GM12878 (cell line): ENCODE measurements around the gene NRXN3. TPM values are rescaled to one million over a fixed set of nuclear protein-coding genes. Genes with fewer than 3 reads are reported as not detected.

Experiments used
- ATAC-seq: fragments of 200-7000 bp; cut with Tn5 transposase; 3 replicates; pipeline ENCODE4 v1.9.1; 2020; ENCODE audit warnings: mild to moderate bottlenecking, moderate library complexity
- BruUV-seq: library from RNA; stranded (reverse); fragments of 400-500 nt; replicated peaks from 2 replicates; lab custom pipeline; 2021; lab: Mats Ljungman, UMichigan
- CTCF ChIA-PET: fragments of 300-600 bp; sonication (Branson Sonifier 250); formaldehyde crosslinking; extraction: SDS; loops from one replicate; lab custom pipeline; 2021; ENCODE audit warnings: inconsistent platforms; lab: Yijun Ruan, JAX
- POLR2A ChIA-PET: fragments of 350-600 bp; formaldehyde crosslinking; extraction: SDS; loops from one replicate; lab custom pipeline; 2021; ENCODE audit warnings: inconsistent platforms; lab: Charles Lee
- RAD21 ChIA-PET: fragments of 300-600 bp; sonication (Branson Sonifier 250); formaldehyde crosslinking; loops from one replicate; lab custom pipeline; 2023; ENCODE audit warnings: antibody characterized with exemption; ENCODE audit not compliant: unreplicated experiment; lab: Charles Lee
- SMC1A ChIA-PET: fragments of 300-600 bp; sonication (Branson Sonifier 250); formaldehyde crosslinking; loops from one replicate; lab custom pipeline; 2023; ENCODE audit not compliant: unreplicated experiment, uncharacterized antibody; lab: Charles Lee
- DNase-seq: peaks from one replicate; pipeline ENCODE4 v3.0.0-alpha.2; 2011; ENCODE audit warnings: low read depth, low spot score
- FAIRE-seq: peaks from 3 replicates; lab custom pipeline; 2011; peaks lifted over from hg19 to GRCh38; lab: Jason Lieb, UNC
- H2AFZ ChIP-seq: 2 replicates; pipeline ENCODE4 v1.6.0; 2011; ENCODE audit warnings: low read depth, low read length, control low read depth; ENCODE audit not compliant: control insufficient read depth
- H3K27ac ChIP-seq: 2 replicates; pipeline ENCODE4 v1.5.1; 2011; ENCODE audit warnings: control low read depth; ENCODE audit not compliant: control insufficient read depth, insufficient read depth
- H3K27me3 ChIP-seq, 2 experiments: replicated peaks in 1 of 2; 2 replicates each; pipeline versions ENCODE4 v1.6.0 to v1.6.1; 2011; ENCODE audit warnings: low read length in 1 of 2; ENCODE audit not compliant: control insufficient read depth in 2 of 2, insufficient read depth in 2 of 2
- H3K36me3 ChIP-seq, 2 experiments: 2 replicates each; pipeline ENCODE4 v1.5.1; 2011; ENCODE audit warnings: low read length in 1 of 2; ENCODE audit not compliant: control insufficient read depth in 2 of 2, insufficient read depth in 2 of 2
- H3K4me1 ChIP-seq: 2 replicates; pipeline ENCODE4 v1.6.1; 2011; ENCODE audit warnings: mild to moderate bottlenecking, low read length, moderate library complexity, mixed read lengths; ENCODE audit not compliant: control insufficient read depth, insufficient read depth
- H3K4me2 ChIP-seq: 2 replicates; pipeline ENCODE4 v1.6.0; 2011; ENCODE audit warnings: control low read depth; ENCODE audit not compliant: control insufficient read depth, insufficient read depth
- H3K4me3 ChIP-seq: fragments of 200-600 bp; sonication (generic); 2 replicates; pipeline ENCODE4 v1.5.1; 2016
- H3K79me2 ChIP-seq: 2 replicates; pipeline ENCODE4 v1.6.0; 2011; ENCODE audit warnings: low read length; ENCODE audit not compliant: control insufficient read depth, insufficient read depth
- H3K9ac ChIP-seq: 2 replicates; pipeline ENCODE4 v1.8.0; 2011; ENCODE audit warnings: low read length, control low read depth, mixed read lengths; ENCODE audit not compliant: control insufficient read depth, insufficient read depth
- H3K9me3 ChIP-seq: replicated peaks from 3 replicates; pipeline ENCODE4 v1.5.1; 2011; ENCODE audit warnings: mild to moderate bottlenecking, low read length; ENCODE audit not compliant: control insufficient read depth, insufficient read depth
- H4K20me1 ChIP-seq: 2 replicates; pipeline ENCODE4 v1.6.0; 2011; ENCODE audit not compliant: control insufficient read depth, insufficient read depth
- CBFB ChIP-seq: IDR thresholded peaks from 2 replicates; pipeline ENCODE4 v1.6.1; 2016; ENCODE audit warnings: antibody characterized with exemption, low read depth
- ELK1 ChIP-seq: IDR thresholded peaks from 2 replicates; pipeline ENCODE4 v1.6.1; 2012; ENCODE audit warnings: low read depth, low read length, improper control_type of control experiment
- KDM1A ChIP-seq: fragments of 200-600 bp; sonication (generic); IDR thresholded peaks from 2 replicates; pipeline ENCODE4 v1.6.1; 2016; ENCODE audit warnings: borderline replicate concordance
- PAX5 ChIP-seq: IDR thresholded peaks from 2 replicates; pipeline ENCODE4 v1.6.1; 2011; ENCODE audit warnings: low read depth, low read length, borderline replicate concordance
- RAD21 ChIP-seq: IDR thresholded peaks from 2 replicates; pipeline ENCODE4 v1.6.1; 2011; ENCODE audit warnings: mild to moderate bottlenecking, low read depth, low read length, moderate library complexity; ENCODE audit not compliant: insufficient read depth
- SMC3 ChIP-seq: IDR thresholded peaks from 2 replicates; pipeline ENCODE4 v1.6.1; 2011; ENCODE audit warnings: low read length, improper control_type of control experiment, borderline replicate concordance
- TCF12 ChIP-seq: IDR thresholded peaks from 2 replicates; pipeline ENCODE4 v1.6.1; 2011; ENCODE audit warnings: low read depth, mild to moderate bottlenecking, low read length
- USF2 ChIP-seq: IDR thresholded peaks from 2 replicates; pipeline ENCODE4 v1.6.1; 2011; ENCODE audit warnings: low read depth, low read length, improper control_type of control experiment, borderline replicate concordance
- ZSCAN29 ChIP-seq: fragments of 450-650 bp; IDR thresholded peaks from 2 replicates; pipeline ENCODE4 v1.6.1; 2017; ENCODE audit warnings: mild to moderate bottlenecking, moderate library complexity
- WGBS: methylation state at CpG from one replicate; pipeline ENCODE4 v1.1.6; 2016; ENCODE audit warnings: low lambda C conversion rate; ENCODE audit not compliant: insufficient replicate concordance, insufficient coverage; ENCODE audit errors: missing lambda C conversion rate; 5-methylcytosine and 5-hydroxymethylcytosine counted together
- in situ Hi-C: fragments of 300-500 bp; cut with MboI; formaldehyde crosslinking; loops from 9 replicates; pipeline ENCODE4 v1.14.3; 2018; ENCODE audit warnings: mixed read lengths
- intact Hi-C: fragments of 100-400 bp; cut with micrococcal nuclease; formaldehyde crosslinking; loops from one replicate; pipeline ENCODE4 v1.14.2; 2022; ENCODE audit not compliant: unreplicated experiment
- polyA plus RNA-seq, 11 experiments: library from polyadenylated mRNA; depleted of rRNA in 4 of 11; unstranded in 6 of 11; stranded (reverse) in 5 of 11; fragments of >200 nt; fragmentation: Nextera tagmentation in 4 of 11; fragmentation: Illumina TruSeq in 1 of 11; extraction: Ambion mirVana in 4 of 11; extraction: Trizol in 1 of 11; gene quantifications; 1 replicate in 1 of 11; 2 replicates in 10 of 11; pipeline versions ENCODE4 v1.2.1 to v1.2.3, GENCODE V29; 2011 to 2016; ENCODE audit warnings: inconsistent platforms in 2 of 11, missing spikeins in 2 of 11, low read depth in 1 of 11
- total RNA-seq, 4 experiments: library from RNA; depleted of rRNA in 3 of 4; stranded (reverse); fragments of >200 nt in 3 of 4; fragmentation: Illumina TruSeq in 1 of 4; extraction: Trizol in 1 of 4; gene quantifications; 2 replicates each; pipeline versions ENCODE4 v1.2.1 to v1.2.3, GENCODE V29; 2013 to 2021
- TF ChIP-seq, protein P1 (sequence below): IDR thresholded peaks from 2 replicates; pipeline ENCODE4 v1.6.1; 2012; ENCODE audit warnings: mild to moderate bottlenecking, low read depth, low read length

The NRXN3 gene
- total and polyA plus RNA-seq, 10 of the 15 experiments (the other 5 are each of a cell fraction or from before 2014, with no cell fraction given): 0.52 to 3.3 (median 1.4) TPM

GRCh38 chr14:79037593-79037992 is 867.4 kb downstream of the NRXN3 start:
- no peaks in the 10 kb centered on the region for H3K27me3 ChIP-seq
- H2AFZ ChIP-seq: no peak overlapping the region
- ChIA-PET POLR2A (no interaction called here), RAD21 (no interaction called here), SMC1A (no interaction called here), CTCF (no interaction called here)
- no peak for DNase-seq
- no peaks in the 10 kb centered on the region for H4K20me1 ChIP-seq
- H3K9ac ChIP-seq: no peak overlapping the region
- peaks cover 2% of the 10 kb centered on the region; the same call in 2 of the 3 replicates for H3K9me3 ChIP-seq
- H3K36me3 ChIP-seq: no peaks in the 10 kb centered on the region
- in situ Hi-C loops: no loop called here
- intact Hi-C loops: no loop called here
- no TSS peak for BruUV-seq
- H3K4me2 ChIP-seq: no peak overlapping the region
- FAIRE-seq: no peak
- no peak for ATAC-seq
- no peaks in the 10 kb centered on the region for H3K4me1 ChIP-seq
- no peak overlapping the region for H3K4me3 ChIP-seq
- 31% methylated on average over 7 of the region's 7 CpGs for WGBS
- no peaks in the 10 kb centered on the region for H3K79me2 ChIP-seq
- H3K27ac ChIP-seq: no peak overlapping the region
- TF ChIP-seq PAX5 (no peak), USF2 (no peak), ELK1 (no peak), KDM1A (no peak), TCF12 (no peak), CBFB (no peak), SMC3 (no peak), ZSCAN29 (no peak), RAD21 (no peak)
- TF ChIP-seq, protein P1, sequence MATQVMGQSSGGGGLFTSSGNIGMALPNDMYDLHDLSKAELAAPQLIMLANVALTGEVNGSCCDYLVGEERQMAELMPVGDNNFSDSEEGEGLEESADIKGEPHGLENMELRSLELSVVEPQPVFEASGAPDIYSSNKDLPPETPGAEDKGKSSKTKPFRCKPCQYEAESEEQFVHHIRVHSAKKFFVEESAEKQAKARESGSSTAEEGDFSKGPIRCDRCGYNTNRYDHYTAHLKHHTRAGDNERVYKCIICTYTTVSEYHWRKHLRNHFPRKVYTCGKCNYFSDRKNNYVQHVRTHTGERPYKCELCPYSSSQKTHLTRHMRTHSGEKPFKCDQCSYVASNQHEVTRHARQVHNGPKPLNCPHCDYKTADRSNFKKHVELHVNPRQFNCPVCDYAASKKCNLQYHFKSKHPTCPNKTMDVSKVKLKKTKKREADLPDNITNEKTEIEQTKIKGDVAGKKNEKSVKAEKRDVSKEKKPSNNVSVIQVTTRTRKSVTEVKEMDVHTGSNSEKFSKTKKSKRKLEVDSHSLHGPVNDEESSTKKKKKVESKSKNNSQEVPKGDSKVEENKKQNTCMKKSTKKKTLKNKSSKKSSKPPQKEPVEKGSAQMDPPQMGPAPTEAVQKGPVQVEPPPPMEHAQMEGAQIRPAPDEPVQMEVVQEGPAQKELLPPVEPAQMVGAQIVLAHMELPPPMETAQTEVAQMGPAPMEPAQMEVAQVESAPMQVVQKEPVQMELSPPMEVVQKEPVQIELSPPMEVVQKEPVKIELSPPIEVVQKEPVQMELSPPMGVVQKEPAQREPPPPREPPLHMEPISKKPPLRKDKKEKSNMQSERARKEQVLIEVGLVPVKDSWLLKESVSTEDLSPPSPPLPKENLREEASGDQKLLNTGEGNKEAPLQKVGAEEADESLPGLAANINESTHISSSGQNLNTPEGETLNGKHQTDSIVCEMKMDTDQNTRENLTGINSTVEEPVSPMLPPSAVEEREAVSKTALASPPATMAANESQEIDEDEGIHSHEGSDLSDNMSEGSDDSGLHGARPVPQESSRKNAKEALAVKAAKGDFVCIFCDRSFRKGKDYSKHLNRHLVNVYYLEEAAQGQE: no peak
